Kidney (tissue), 14 donors: ENCODE results near the gene PATE3. TPM values are rescaled to one million over a fixed set of nuclear protein-coding genes. Genes with fewer than 3 reads are reported as not detected.

Source experiments
- DNase-seq, 5 donors: peaks; one replicate each; pipeline ENCODE4 v3.0.0-alpha.2; 2013 to 2020
- FAIRE-seq: peaks from 2 replicates; lab custom pipeline; 2012; peaks lifted over from hg19 to GRCh38; lab: Jason Lieb, UNC
- H3K27ac ChIP-seq, 2 donors: one replicate each; pipeline ENCODE4 v1.7.0; 2013; ENCODE audit warnings: low read depth in 2 of 2, low read length in 2 of 2, inconsistent platforms in 1 of 2
- H3K27me3 ChIP-seq: one replicate; pipeline ENCODE4 v1.7.1; 2013; ENCODE audit warnings: low read length, inconsistent platforms; ENCODE audit not compliant: control insufficient read depth, insufficient read depth
- H3K36me3 ChIP-seq, 3 donors: one replicate each; pipeline versions ENCODE4 v1.7.0 to v1.7.1; 2013; ENCODE audit warnings: low read length in 3 of 3, control low read depth in 1 of 3, inconsistent platforms in 1 of 3; ENCODE audit not compliant: insufficient read depth in 3 of 3, control insufficient read depth in 2 of 3
- H3K4me1 ChIP-seq, 3 donors: one replicate each; pipeline versions ENCODE4 v1.7.0 to v1.7.1; 2013; ENCODE audit warnings: low read length in 3 of 3, inconsistent platforms in 1 of 3, low read depth in 1 of 3; ENCODE audit not compliant: control insufficient read depth in 2 of 3, insufficient read depth in 2 of 3
- H3K4me3 ChIP-seq, 3 donors: one replicate each; pipeline versions ENCODE4 v1.7.0 to v1.8.1; 2013; ENCODE audit warnings: low read length in 3 of 3, control low read depth in 1 of 3, inconsistent platforms in 1 of 3
- H3K9ac ChIP-seq, 3 donors: one replicate each; pipeline versions ENCODE4 v1.7.0 to v1.7.1; 2013; ENCODE audit warnings: low read length in 3 of 3, control low read depth in 1 of 3, inconsistent platforms in 1 of 3
- H3K9me3 ChIP-seq, 3 donors: one replicate each; pipeline versions ENCODE4 v1.7.0 to v1.7.1; 2013; ENCODE audit warnings: low read length in 3 of 3, control low read depth in 1 of 3, inconsistent platforms in 1 of 3; ENCODE audit not compliant: control insufficient read depth in 2 of 3, insufficient read depth in 1 of 3
- intact Hi-C: fragments of 100-400 bp; cut with DNase I; formaldehyde crosslinking; loops from one replicate; pipeline ENCODE4 v1.11.1; 2022
- polyA plus RNA-seq: library from polyadenylated mRNA; stranded (reverse); fragments of 350-450 nt; fragmentation: Illumina TruSeq; extraction: RNeasy Lipid Tissue Mini Kit (QIAGEN cat#74804); gene quantifications from one replicate; pipeline ENCODE4 v1.2.3, GENCODE V29; 2014; ENCODE audit warnings: low read depth, low replicate concordance; ENCODE audit not compliant: insufficient read depth
- total RNA-seq: library from RNA; stranded (reverse); fragmentation: NEBNext Ultra II Directional; extraction: Animal tissue kit (Norgen Biotek cat#: 25700); gene quantifications from one replicate; pipeline ENCODE4 v1.2.1, GENCODE V29; 2021
- TF ChIP-seq, protein P1 (sequence below): IDR thresholded peaks from 3 replicates; pipeline ENCODE4 v1.5.1; 2012; ENCODE audit warnings: mild to moderate bottlenecking, moderate library complexity, borderline replicate concordance; ENCODE audit not compliant: insufficient read depth; ENCODE audit errors: extremely low read depth
- donor health status: control.
- donor health status: control.
- donor health status: control.
- donor health status: control.
- donor health status: control.
- donor health status: DM: yes; HTN: yes; CAD: no.
- donor health status: Normal renal cell carcinoma (clear cell type).

PATE3 gene
- total and polyA plus RNA-seq, 2 donors from 2014 or later, result not detected

GRCh38 chr11:125784678-125785077 is 3.2 kb upstream of the PATE3 start:
- TF ChIP-seq, protein P1, sequence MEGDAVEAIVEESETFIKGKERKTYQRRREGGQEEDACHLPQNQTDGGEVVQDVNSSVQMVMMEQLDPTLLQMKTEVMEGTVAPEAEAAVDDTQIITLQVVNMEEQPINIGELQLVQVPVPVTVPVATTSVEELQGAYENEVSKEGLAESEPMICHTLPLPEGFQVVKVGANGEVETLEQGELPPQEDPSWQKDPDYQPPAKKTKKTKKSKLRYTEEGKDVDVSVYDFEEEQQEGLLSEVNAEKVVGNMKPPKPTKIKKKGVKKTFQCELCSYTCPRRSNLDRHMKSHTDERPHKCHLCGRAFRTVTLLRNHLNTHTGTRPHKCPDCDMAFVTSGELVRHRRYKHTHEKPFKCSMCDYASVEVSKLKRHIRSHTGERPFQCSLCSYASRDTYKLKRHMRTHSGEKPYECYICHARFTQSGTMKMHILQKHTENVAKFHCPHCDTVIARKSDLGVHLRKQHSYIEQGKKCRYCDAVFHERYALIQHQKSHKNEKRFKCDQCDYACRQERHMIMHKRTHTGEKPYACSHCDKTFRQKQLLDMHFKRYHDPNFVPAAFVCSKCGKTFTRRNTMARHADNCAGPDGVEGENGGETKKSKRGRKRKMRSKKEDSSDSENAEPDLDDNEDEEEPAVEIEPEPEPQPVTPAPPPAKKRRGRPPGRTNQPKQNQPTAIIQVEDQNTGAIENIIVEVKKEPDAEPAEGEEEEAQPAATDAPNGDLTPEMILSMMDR, result no peak
- DNase-seq (no peak), FAIRE-seq (no peak)
- intact Hi-C loops, result no loop called here
- Histone ChIP-seq H3K4me3 (no peak overlapping the region), H3K27ac (no peak overlapping the region), H3K9me3 (no peaks in the 10 kb centered on the region), H3K27me3 (no peaks in the 10 kb centered on the region), H3K36me3 (no peaks in the 10 kb centered on the region), H3K9ac (no peak overlapping the region), H3K4me1 (no peaks in the 10 kb centered on the region)

- H3K4me3 ChIP-seq, result no peak overlapping the region
- TF ChIP-seq, protein P1, result no peak
- no peak for FAIRE-seq
- H3K27me3 ChIP-seq, result no peaks in the 10 kb centered on the region
- H3K9me3 ChIP-seq, result peaks cover 0 to 9% (median 0%) of the 10 kb centered on the region in 3 donors
- H3K4me1 ChIP-seq, result no peaks in the 10 kb centered on the region
- no peak overlapping the region for H3K9ac ChIP-seq
- no peak overlapping the region for H3K27ac ChIP-seq
- intact Hi-C loops, result no loop called here
- no peaks in the 10 kb centered on the region for H3K36me3 ChIP-seq
- DNase-seq, result no peak
These were observed 2.9 kb downstream of the PATE3 start for GRCh38 chr11:125790825-125791224.

- DNase-seq (no peak), FAIRE-seq (no peak)
- Histone ChIP-seq H3K27me3 (no peaks in the 10 kb centered on the region), H3K9me3 (peaks cover 0 to 18% (median 2%) of the 10 kb centered on the region in 3 donors), H3K4me3 (no peak overlapping the region), H3K4me1 (no peaks in the 10 kb centered on the region), H3K36me3 (no peaks in the 10 kb centered on the region), H3K9ac (no peak overlapping the region), H3K27ac (no peak overlapping the region)
- intact Hi-C loops, result no loop called here
- TF ChIP-seq, protein P1, result no peak
These were observed 9.7 kb downstream of the PATE3 start for GRCh38 chr11:125797641-125798040.

DNA sequence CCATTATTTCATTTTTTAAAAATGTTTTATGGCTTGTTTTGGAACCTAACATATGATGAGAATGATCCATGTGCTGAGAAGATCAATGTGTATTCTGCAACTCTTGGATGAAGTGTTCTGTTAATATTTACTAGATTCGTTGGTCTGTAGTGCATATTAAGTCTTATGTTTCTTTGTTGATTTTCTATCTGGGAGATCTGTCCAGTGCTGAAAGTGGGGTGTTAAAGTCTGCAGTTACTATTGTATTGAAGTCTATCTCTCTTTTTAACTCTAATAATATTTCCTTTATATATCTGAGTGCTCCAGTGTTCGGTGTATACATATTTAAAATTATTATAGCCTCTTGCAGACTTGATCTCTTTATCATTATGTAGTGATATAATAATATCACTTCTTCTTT is 11.9 kb downstream of the PATE3 start:
- Histone ChIP-seq H3K27ac (no peak overlapping the region), H3K36me3 (no peaks in the 10 kb centered on the region), H3K27me3 (no peaks in the 10 kb centered on the region), H3K4me3 (no peak overlapping the region), H3K9ac (no peak overlapping the region), H3K4me1 (no peaks in the 10 kb centered on the region), H3K9me3 (peaks cover 0 to 20% (median 2%) of the 10 kb centered on the region in 3 donors)
- TF ChIP-seq, protein P1, result no peak
- intact Hi-C loops, result no loop called here
- no peak for DNase-seq
- FAIRE-seq, result no peak
